NCI-H510A (cell line): Measurements from ENCODE around the gene MRPL11.

ENCODE experiments used
- DNase-seq: peaks from one replicate; lab custom pipeline; 2025; lab: John Stamatoyannopoulos, UW

The MRPL11 gene

DNA sequence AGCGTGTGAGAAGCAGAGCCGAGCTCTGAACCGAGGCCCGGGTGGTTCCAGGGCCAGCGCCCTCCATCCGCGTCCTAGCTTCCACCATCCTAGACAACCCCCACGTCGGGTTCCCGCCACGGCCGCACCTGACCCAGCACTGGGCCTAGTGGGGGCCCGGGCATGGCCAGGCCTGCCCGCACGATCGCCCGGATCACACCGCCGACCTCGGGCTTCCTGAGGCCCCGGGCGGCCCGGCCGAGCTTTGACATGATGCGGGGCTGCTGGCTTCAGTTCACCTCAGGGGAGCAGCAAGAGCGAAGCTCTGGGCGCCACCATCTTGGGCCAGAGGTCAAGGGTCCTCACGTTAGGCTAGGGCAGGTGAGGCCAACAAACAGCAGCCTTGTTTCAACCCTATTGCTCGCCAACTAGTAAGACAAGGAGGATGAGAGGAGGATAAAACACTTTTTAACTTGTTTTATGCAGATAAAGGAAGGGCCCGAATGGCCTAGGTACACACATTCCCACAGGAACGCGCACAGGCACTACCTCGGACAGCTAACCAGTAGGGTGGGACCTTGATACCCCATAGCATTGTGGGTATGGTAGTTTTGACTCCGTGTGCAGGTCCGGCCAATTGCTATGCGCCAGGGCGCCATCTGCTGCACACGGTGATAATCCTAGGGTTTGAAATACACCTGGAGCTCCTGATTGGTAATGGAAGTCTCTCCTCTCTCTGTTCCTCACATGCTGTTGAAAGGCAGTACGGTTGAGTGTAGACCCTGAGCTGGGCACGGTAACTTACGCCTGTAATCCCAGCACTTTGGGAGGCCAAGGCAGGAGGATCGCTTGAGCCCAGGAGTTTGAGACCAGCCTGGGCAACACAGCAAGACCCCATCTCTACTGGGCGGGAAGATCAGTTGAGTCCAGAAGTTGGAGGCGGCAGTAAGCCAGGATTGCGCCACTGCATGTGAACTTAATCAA, at the start of gene MRPL11:
TSS of gene MRPL11 (minus strand) at position 345 of the 963 bp plus-strand sequence. CDS start at position 251, 94 bp downstream.
- DNase-seq, result peak; percentile 89

DNA sequence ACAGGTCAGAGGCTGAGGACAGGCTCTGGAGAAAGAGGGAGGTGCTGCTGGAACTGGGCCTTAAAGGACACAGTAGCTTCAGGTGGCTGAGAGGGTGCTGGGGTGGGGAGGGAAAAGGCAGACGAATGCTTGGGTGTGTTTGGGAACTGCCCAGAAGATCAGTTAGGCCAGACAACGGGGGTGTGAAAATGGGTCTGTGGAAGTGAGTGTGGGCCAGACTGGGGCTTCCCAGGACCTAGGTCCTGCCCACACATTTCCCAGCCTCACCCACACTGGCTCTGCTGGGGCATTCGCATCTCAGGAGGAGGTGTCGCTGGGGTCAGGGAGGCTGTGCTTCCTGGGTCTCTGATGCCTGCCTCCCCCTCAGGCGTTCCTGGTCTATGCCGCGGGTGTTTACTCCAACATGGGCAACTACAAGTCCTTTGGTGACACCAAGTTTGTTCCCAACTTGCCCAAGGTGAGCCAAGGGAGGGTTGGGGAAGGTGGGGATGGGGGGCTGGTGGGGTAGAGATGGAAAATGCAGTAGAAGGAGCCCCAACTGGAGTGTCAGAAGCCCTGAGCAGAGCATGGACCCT, 46.2 kb upstream of the MRPL11 start:
- DNase-seq, result no peak

GRCh38 chr11:66480117-66480938, 41.7 kb upstream of the MRPL11 start, which contains the start of gene DPP3:
TSS of gene DPP3 (plus strand) at chr11:66480434. CDS start at chr11:66482201, 1,767 bp downstream.
- DNase-seq, result peak; percentile 97

DNA sequence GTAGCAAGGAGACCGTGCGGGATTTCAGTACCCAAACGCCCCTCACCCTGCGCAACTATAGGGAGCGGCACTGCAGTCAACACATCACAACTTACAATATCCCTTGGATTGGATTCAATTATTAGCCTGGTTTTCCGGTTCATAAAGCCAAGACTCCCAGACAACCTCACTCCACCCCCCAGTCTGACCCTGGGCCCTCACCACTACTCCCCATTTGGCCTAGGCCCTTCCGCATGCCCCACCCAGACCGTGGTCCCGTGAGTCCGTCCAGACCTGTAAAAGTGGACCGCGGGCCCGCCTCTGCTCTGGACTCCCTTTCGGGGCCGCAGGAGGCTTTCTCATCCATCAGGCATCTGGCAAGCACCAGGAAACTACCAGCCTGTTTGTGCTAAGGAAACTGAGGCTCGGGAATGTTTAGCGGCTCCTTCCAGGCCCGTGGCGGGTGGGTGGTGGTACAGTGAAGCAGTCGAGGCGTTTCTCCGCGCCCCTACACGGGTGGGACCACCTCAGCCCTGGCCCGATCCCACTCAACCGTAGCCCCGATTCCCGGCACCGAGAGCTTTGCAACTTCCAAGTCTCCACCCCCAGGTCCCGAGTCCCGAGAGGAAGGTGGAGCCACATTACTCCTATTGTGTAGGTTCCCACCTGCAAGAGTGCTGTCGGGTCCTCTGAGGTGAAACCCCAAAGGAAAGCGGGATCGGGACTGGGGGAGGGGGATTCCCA, 40.9 kb upstream of the MRPL11 start:
- DNase-seq, result peak; percentile 74

DNA sequence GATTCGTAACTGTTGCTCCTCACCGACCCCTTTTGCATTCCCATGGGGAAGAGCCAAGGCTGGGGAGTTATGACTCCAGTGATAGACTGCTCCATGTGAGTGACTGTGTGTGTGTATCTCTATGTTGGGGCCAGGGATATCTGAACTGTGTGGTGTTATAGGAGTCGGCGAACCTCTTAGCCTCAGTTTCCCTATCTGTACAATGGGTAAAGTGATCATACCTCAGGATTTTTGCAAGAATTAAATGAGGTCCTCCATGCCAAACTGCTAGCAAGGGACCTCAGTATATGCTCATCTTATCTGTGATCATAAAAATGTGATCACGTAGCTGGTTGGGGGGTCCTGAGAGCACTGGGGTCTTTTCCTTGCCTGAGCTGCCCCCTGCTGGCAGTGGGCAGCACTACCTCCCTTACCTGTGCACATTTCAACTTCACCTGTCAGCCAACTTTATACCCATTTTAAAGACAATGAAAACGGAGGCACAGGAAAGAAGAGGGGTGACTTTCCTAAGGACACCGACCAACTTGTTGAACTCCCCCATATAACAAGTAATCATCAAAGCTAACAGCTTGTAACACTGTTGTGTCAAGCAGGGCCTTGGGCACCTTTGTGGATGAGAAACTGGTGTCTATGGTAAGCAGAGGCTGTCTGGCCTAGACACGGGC, 40.2 kb upstream of the MRPL11 start:
- no peak for DNase-seq

- DNase-seq, result no peak
These were observed 38.9 kb upstream of the MRPL11 start for GRCh38 chr11:66477263-66478201.

DNA sequence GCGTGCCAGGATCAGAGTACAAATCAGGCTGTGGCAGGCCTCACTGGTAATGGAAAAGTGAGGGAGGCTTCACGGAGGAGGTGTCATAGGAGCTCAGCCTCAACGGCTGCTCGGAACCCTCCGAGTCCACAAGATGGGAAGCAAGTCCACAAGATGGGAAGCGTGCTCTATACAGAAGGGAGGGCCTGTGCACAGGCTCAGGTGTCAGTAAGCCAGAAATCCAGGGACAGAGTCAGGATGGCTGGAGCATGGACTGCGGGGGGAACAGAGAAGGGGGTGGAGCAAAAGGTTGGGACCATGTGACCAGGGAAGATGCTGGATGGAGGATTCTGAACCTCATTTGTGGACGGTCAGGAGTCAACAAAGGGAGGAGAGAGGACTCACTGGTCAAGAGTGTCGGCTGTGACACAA, 38.2 kb upstream of the MRPL11 start:
- DNase-seq, result no peak

- no peak for DNase-seq
These were observed 37.7 kb upstream of the MRPL11 start for GRCh38 chr11:66476173-66476840.

DNA sequence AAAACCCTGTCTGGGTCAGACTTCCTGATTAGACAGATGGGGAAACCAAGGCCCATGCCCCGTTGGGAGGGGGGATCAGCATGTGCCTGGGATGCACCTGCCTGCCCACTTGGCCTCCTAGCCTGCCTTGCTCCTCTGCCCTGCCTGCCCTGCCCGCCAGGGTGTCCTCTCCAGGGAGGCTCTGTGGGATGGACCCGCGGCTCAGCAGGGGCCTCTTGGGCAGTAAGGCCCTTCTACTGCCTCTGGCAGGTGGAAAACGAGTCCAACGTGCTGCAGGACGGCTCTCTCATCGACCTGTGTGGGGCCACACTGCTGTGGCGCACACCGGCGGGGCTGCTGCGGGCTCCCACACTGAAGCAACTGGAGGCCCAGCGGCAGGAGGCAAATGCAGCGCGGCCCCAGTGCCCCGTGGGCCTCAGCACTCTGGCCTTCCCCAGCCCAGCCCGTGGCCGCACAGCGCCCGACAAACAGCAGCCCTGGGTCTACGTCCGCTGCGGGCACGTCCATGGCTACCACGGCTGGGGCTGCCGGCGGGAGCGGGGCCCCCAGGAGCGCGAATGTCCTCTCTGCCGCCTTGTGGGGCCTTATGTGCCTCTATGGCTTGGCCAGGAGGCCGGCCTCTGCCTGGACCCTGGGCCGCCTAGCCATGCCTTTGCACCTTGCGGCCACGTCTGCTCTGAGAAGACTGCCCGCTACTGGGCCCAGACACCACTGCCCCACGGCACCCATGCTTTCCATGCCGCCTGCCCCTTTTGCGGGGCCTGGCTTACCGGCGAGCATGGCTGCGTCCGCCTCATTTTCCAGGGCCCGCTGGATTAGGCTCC, 36.9 kb upstream of the MRPL11 start:
- DNase-seq, result no peak

DNA sequence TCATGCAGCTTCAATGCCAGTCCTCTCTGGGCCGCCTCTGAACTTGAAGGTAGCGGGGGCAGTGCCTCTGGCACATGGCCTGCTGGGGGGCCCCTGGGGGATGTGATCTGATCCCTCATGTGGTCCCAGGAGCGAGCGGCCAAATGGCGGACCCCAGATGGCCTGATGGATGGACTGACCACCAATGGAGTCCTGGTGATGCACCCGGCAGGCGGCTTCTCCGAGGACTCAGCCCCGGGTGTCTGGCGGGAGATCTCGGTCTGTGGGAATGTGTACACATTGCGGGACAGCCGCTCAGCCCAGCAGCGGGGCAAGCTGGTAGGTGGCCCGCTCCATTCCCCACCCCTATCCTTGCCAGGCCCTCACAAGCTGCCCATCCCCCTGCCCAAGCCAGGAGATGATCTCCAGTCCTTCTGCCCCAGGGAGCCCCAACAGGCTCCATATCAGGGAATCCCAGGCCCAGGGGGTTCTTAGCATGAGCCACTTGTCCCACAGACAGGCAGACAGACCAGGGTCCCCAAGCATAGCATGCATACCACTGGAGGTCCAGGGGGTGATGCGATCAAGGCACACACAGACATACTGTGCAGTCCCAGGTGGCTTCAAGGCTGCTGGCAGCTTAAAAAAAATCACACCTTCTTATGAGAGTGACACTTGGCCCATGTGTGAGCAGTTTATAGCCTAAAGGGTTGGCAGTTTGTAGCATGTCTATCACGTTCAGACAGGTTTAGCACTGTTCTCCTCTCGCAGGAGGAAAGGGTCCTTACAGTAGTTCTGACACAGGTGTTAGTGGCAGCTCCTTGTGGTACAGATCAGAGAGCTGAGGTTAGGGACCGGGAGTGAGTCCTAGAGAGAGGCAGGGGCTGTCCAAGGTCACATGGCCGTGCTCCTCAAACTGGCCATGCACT, 35.2 kb upstream of the MRPL11 start:
- DNase-seq, result no peak

GRCh38 chr11:66473167-66473566, 34.5 kb upstream of the MRPL11 start:
- no peak for DNase-seq

GRCh38 chr11:66472054-66472453, 33.4 kb upstream of the MRPL11 start:
- no peak for DNase-seq

GRCh38 chr11:66471142-66471541, 32.5 kb upstream of the MRPL11 start:
- no peak for DNase-seq

DNA sequence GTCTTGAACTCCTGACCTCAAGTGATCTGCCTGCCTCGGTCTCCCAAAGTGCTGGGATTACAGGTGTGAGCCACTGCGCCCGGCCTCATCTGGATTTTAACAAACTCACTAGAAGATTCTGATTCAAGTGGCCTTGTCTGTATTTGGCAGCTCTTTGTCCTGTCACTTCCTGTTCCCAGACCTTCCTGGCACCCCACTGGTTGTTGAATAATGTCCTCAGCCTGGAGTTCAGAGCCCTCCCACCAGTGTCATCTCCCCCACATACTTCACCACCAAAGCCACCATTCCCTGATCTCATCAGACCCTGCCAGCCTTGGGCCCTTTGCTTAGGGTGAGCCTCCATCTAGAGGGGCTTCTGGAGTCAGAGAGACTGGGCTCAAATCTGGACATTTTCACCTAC, 31.4 kb upstream of the MRPL11 start:
- no peak for DNase-seq

DNA sequence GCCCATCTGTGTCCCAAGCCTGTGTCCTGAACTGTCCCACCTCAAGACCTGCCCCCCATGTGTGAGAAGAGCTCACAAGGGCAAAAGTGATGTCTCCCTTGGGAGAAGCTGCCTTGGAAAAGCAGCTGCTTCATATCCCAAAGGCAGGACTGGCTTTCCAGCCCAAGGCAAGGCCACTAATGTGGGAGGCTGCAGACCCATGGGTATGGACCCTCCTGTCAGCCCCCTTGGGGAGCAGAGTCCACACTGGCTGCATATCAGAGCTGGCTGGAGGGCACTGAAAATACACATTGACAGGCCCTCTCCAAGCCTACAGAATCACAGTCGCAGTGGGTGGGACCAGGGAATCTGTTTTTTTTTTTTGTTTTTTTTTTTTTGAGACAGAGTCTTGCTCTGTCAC, 30.8 kb upstream of the MRPL11 start:
- DNase-seq, result no peak

GRCh38 chr11:66468691-66469090, 30.0 kb upstream of the MRPL11 start:
- DNase-seq, result no peak

GRCh38 chr11:66467756-66468155, 29.1 kb upstream of the MRPL11 start:
- DNase-seq, result peak; percentile 47
